Cardiac septum (tissue), 1 donor: ENCODE data around the gene NOMO2. TPM values are rescaled to one million over a fixed set of nuclear protein-coding genes. Genes with fewer than 3 reads are reported as not detected.
"Not testable (repeated sequence)": the region's sequence is repeated elsewhere in the genome, so short reads cannot be mapped to it uniquely, and the experiment has no call there.

Experiments
- DNase-seq: peaks from one replicate; pipeline ENCODE4 v3.0.0-alpha.2; 2020; ENCODE audit warnings: low spot score
- intact Hi-C: fragments of 100-400 bp; cut with DNase I; formaldehyde crosslinking; loops from one replicate; pipeline ENCODE4 v1.14.0; 2022
- total RNA-seq: library from RNA; stranded (reverse); fragmentation: NEBNext Ultra II Directional; extraction: Animal tissue kit (Norgen Biotek cat#: 25700); gene quantifications from one replicate; pipeline ENCODE4 v1.2.1, GENCODE V29; 2021
- donor health status: DM: no; HTN: no; CAD: no.

Gene NOMO2
- total RNA-seq, 1 donor from 2014 or later: 143 TPM

DNA sequence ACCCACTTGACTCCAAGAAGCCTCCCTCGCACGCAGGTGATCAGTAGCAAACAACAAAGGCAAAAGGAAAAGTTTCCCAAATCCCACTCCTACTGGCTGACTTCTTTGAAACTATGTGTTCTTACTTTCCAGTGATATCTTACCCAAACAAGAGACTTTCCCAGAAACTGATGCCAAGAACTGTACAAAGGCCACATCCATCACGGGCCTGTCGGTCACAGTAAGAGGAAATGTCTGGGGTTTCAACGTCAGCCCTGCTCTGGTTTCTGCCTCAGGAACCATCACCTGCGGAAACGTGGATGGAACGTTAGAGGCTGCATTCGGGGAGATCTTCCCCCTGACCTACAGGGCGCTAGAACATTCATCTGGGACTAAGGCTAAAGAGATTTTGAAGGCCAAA lies 30.6 kb downstream of the NOMO2 start:
- intact Hi-C loops, DNase-seq: not testable (repeated sequence)

GRCh38 chr16:18530329-18530728 lies 31.6 kb downstream of the NOMO2 start:
- intact Hi-C loops, DNase-seq: not testable (repeated sequence)

DNA sequence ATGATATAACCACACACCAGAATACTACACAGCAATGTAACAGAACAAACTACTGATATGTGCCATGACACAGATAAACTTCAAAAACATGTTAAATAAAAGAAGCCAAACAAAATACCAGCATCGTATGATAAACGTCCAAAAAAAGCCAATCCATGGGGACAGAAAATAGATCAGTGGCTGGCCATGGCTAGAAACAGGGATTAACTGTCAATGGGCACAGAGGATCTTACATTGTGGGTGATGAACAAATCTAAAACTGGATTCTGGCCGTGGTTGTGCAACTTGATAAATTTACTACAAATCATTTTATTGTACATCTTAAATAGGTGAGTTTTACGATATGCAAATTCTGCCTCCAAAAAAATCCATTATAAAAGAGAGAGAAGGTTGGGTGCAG lies 35.4 kb downstream of the NOMO2 start:
- DNase-seq, intact Hi-C loops: not testable (repeated sequence)

DNA sequence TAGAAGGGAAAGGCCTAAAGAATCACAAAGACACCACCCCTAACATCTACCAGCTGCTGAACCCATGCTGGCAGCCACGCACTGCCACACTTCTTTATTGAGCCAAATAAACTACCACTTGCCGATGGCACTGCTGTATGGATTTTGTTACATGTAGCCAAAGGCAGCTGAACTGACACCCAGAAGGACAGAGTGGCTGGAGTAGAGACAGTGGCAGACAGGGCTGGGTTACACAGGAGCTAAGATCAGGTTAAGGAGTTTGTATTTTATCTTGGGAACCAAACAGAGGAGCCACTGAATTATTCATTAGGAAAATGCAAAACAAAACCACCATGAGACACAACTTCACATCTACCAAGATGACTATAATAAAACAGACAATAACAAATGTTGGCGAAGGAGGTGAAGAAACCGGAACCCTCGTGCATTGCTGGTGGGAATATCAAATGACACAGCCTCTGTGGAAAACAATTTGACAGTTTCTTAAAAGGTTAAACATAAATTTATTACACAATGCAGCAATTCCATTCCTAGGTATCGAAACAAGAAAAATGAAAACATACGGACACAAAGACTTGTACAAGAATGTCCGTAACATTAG lies 35.9 kb downstream of the NOMO2 start:
- DNase-seq: not testable (repeated sequence)

DNA sequence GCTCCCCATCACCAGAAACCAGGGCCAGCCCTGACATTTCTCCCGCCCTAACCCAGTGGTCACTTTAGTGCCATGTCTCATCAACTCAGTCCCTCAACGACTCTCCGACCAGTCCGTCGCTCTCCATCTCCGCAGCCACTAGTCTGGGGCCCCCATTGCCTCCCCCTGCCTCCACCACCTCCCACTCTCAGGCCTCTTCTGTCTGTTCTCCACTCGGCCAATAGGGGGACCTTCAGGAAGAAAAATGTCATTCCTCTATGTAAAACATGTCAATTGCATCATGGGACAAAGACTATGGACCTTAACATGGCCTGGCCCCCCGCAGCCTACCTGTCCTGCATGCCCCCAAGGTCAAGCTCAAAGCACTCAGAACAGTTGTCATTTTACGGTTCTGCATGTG lies 39.3 kb downstream of the NOMO2 start:
- intact Hi-C loops, DNase-seq: not testable (repeated sequence)

More for the DNA sequence above, 35.9 kb downstream of the NOMO2 start:
- intact Hi-C loops: not testable (repeated sequence)

- DNase-seq, intact Hi-C loops: not testable (repeated sequence)
Observed at GRCh38 chr16:18521445-18522181, 40.3 kb downstream of the NOMO2 start.

GRCh38 chr16:18518536-18519283 lies 43.2 kb downstream of the NOMO2 start:
- DNase-seq, intact Hi-C loops: not testable (repeated sequence)

DNA sequence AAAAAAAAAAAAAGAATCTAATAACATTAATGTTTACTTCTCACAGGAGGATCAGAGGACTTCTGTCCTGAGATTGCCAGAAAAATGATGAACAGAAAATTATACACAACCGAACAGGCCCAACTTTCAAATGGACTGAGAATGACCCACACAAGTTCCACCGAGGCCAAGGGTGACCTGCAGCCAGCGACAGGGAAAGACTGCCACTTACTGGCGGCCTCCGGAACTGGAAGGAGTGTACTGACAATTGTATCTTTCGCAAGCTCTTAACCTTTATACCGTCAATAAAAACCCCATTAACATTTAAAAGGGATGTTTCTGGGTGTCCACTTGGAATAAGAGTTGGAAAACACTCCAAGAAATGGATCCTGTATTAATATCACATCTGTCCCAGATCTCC lies 63.5 kb downstream of the NOMO2 start:
- intact Hi-C loops, DNase-seq: not testable (repeated sequence)

DNA sequence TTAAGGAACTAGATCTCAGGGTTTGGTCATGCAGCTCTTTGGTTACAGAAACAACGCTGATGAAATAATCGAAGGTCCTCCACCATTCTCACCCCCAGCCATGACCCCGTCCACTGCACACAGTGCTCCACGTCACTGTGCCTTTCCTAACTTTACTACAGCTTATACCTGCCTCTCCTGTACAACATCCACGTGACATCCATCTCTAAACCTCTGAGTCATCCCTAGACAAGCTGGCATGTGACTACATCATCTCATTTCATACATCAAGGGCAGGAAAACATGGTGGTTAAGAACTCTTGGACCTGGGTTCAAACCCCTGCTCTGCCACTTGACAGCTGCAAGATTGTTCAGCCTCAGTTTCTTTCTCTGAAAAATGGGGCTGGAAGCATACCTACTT lies 64.9 kb downstream of the NOMO2 start:
- DNase-seq, intact Hi-C loops: not testable (repeated sequence)

GRCh38 chr16:18492118-18492897 lies 69.6 kb downstream of the NOMO2 start:
- intact Hi-C loops, DNase-seq: not testable (repeated sequence)

DNA sequence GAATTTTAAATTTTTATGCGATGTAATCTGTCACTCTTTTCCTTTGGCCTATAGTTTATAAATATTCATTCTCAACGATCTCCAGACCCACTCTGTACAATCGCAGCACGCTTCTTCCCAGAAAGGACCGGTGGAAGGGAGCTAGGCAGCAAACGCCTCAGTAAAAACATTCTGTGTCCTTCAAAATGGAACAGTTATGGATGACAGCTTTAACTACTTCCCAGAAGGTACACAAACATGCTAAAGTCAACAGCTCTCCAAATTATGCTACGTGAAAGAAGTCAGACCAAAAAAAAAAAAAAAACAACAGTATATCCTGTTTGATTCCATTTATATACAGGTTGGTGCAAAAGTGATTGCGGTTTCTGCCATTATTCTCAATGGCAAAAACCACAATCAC lies 125.9 kb downstream of the NOMO2 start:
- DNase-seq, intact Hi-C loops: not testable (repeated sequence)

DNA sequence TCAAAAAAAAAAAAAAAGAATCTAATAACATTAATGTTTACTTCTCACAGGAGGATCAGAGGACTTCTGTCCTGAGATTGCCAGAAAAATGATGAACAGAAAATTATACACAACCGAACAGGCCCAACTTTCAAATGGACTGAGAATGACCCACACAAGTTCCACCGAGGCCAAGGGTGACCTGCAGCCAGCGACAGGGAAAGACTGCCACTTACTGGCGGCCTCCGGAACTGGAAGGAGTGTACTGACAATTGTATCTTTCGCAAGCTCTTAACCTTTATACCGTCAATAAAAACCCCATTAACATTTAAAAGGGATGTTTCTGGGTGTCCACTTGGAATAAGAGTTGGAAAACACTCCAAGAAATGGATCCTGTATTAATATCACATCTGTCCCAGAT lies 146.1 kb downstream of the NOMO2 start:
- DNase-seq, intact Hi-C loops: not testable (repeated sequence)

GRCh38 chr16:18409532-18410293 lies 152.2 kb downstream of the NOMO2 start:
- DNase-seq, intact Hi-C loops: not testable (repeated sequence)

DNA sequence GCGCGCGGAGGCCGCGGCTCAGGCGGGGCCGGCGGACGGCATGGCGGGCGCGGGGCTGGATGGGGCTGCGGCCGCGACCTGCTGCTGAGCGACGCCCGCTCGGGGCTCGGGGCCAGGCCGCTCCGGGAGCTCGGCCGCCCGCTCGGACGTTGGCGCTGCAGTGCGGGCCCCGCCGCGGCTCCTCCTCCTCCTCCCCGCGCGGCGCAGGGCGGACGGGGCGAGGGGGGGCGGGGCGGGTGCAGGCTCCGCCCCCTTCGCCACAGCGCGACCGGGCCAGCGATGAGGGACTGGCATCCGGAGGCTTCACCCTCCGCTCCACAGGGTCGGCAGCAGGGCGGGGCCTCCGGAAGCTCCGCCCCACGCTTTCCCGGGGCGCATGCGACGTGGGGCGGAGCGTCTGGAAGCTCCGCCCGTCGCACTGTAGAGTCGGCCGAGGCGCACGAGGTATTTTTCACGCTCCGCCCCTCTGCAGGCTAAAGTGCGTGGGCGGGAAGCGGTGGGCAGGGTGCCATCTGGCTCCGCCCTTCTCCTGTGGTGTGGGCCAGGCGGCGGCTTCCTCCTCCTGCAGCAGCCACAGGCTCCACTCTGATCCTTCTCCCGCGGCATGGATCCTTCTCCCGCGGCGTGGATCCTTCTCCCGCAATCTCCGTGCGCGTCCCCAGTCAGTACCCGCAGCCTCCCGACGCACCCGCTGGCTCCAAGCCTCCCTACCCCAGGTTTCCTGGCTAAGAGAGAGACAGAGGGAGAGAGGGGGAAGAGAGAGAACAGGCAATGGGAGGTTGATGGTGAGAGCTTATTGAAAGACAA lies 159.8 kb downstream of the NOMO2 start:
- DNase-seq, intact Hi-C loops: not testable (repeated sequence)

DNA sequence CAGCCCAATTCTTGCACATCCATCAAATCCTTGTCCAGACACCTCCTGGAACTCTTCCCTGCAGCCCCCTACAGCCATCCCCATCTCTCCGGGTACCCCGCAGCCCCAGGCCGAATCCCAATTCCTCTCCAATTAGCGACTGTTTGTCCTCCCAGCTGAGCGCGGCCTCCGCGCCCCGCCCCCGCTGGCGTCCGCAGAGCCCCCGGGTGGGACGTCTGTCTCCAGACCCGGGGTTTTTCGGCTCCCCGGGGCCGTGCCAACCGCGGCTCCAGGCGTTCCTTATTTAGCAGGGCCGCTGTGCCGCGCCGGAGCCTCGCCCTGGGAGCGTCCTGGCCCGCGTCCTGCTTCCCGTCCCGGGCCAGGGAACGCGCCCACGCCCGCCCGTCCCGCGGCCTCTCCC lies 160.7 kb downstream of the NOMO2 start:
- intact Hi-C loops, DNase-seq: not testable (repeated sequence)

- DNase-seq, intact Hi-C loops: not testable (repeated sequence)
Observed at GRCh38 chr16:18394363-18394762, 167.5 kb downstream of the NOMO2 start.

DNA sequence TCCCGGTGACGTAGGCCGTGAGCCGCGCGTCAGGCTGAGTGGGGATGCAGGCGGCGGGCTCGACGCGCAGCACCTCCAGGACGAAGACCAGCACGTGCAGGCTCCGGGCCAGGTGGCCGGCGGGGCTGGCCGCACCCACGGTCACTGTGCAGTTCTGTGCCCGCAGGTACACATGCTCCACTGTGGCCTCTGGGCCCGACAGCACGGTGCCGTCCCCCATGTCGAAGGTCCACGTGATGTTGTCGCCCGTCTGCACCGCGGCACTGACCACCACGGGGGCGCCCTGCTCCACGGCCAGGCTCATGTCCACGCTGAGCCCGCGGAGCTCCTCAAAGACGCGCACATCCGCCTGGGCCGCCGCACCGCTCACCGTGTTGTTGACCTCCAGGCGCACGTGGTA lies 174.1 kb downstream of the NOMO2 start:
- intact Hi-C loops, DNase-seq: not testable (repeated sequence)

DNA sequence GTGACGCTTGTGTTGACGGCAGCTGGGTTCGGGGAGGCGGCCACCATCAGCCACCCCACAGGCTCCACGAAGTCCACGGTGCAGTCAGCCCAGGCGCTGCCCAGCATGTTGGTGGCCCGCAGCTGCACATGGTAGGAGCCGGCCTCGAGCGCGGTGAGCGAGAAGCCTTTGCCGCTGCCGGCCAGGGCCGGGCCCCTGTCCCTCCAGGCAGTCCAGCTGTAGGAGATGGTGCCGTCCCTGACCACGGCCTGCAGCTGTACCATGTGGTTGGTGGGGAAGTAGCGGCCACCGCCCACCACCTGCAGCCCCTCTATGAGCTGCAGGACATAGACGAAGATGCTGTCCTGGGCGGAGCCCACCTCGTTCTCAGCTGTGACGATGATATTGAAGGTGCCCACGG lies 175.4 kb downstream of the NOMO2 start:
- DNase-seq, intact Hi-C loops: not testable (repeated sequence)
